ENCODE measurements around the gene DMBT1.

DNA sequence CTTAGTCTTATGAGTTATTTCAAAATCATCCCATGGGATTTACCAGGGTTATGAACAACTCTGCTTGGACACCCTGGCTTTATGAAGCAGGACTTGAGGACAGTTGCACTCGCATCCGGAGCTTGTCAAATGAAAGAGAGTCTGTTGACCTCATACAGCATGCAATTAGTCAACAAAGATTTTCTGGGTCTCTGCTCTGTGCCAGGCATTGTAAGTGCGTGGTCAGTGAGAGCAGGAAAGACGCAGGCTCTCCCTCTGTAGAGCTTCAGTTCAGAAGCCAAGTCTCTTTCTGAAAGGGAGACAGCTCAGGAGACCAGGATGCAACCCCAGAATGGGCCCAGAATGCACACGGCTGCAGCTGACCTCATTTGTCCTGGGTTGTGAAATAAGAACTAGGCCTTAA, 45.5 kb upstream of the DMBT1 start:
- TF ChIP-seq SP1 (IDR thresholded peaks at IDR 0.05) (no peak), YY1 (IDR thresholded peaks at IDR 0.05) (no peak), JUND (IDR thresholded peaks at IDR 0.05) (no peak), RXRA (IDR thresholded peaks at IDR 0.05) (peak in 1 of 2 donors; percentile 9), NR2F2 (IDR thresholded peaks at IDR 0.05) (no peak), TAF1 (conservative IDR thresholded peaks at IDR 0.05) (no peak), FOXA2 (IDR thresholded peaks at IDR 0.05) (no peak)
- TF ChIP-seq, protein P1, sequence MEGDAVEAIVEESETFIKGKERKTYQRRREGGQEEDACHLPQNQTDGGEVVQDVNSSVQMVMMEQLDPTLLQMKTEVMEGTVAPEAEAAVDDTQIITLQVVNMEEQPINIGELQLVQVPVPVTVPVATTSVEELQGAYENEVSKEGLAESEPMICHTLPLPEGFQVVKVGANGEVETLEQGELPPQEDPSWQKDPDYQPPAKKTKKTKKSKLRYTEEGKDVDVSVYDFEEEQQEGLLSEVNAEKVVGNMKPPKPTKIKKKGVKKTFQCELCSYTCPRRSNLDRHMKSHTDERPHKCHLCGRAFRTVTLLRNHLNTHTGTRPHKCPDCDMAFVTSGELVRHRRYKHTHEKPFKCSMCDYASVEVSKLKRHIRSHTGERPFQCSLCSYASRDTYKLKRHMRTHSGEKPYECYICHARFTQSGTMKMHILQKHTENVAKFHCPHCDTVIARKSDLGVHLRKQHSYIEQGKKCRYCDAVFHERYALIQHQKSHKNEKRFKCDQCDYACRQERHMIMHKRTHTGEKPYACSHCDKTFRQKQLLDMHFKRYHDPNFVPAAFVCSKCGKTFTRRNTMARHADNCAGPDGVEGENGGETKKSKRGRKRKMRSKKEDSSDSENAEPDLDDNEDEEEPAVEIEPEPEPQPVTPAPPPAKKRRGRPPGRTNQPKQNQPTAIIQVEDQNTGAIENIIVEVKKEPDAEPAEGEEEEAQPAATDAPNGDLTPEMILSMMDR (IDR thresholded peaks at IDR 0.05; ENCODE audit: low read depth, low read length, missing input control), result no peak
- TF ChIP-seq, protein P2, sequence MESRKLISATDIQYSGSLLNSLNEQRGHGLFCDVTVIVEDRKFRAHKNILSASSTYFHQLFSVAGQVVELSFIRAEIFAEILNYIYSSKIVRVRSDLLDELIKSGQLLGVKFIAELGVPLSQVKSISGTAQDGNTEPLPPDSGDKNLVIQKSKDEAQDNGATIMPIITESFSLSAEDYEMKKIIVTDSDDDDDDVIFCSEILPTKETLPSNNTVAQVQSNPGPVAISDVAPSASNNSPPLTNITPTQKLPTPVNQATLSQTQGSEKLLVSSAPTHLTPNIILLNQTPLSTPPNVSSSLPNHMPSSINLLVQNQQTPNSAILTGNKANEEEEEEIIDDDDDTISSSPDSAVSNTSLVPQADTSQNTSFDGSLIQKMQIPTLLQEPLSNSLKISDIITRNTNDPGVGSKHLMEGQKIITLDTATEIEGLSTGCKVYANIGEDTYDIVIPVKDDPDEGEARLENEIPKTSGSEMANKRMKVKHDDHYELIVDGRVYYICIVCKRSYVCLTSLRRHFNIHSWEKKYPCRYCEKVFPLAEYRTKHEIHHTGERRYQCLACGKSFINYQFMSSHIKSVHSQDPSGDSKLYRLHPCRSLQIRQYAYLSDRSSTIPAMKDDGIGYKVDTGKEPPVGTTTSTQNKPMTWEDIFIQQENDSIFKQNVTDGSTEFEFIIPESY (IDR thresholded peaks at IDR 0.05), result no peak
- TF ChIP-seq, protein P3, sequence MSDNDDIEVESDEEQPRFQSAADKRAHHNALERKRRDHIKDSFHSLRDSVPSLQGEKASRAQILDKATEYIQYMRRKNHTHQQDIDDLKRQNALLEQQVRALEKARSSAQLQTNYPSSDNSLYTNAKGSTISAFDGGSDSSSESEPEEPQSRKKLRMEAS (IDR thresholded peaks at IDR 0.05), result no peak
- TF ChIP-seq, protein P4, sequence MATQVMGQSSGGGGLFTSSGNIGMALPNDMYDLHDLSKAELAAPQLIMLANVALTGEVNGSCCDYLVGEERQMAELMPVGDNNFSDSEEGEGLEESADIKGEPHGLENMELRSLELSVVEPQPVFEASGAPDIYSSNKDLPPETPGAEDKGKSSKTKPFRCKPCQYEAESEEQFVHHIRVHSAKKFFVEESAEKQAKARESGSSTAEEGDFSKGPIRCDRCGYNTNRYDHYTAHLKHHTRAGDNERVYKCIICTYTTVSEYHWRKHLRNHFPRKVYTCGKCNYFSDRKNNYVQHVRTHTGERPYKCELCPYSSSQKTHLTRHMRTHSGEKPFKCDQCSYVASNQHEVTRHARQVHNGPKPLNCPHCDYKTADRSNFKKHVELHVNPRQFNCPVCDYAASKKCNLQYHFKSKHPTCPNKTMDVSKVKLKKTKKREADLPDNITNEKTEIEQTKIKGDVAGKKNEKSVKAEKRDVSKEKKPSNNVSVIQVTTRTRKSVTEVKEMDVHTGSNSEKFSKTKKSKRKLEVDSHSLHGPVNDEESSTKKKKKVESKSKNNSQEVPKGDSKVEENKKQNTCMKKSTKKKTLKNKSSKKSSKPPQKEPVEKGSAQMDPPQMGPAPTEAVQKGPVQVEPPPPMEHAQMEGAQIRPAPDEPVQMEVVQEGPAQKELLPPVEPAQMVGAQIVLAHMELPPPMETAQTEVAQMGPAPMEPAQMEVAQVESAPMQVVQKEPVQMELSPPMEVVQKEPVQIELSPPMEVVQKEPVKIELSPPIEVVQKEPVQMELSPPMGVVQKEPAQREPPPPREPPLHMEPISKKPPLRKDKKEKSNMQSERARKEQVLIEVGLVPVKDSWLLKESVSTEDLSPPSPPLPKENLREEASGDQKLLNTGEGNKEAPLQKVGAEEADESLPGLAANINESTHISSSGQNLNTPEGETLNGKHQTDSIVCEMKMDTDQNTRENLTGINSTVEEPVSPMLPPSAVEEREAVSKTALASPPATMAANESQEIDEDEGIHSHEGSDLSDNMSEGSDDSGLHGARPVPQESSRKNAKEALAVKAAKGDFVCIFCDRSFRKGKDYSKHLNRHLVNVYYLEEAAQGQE (IDR thresholded peaks at IDR 0.05), result no peak

All from liver (tissue), 3 donors.